ENCODE results near the gene PNPLA6.

The PNPLA6 gene

GRCh38 chr19:7521551-7522071, 13.9 kb upstream of the PNPLA6 start:
- TF ChIP-seq CTCF (IDR thresholded peaks at IDR 0.05; ENCODE audit: low read depth, low read length, missing control alignments), result no peak
- no peak overlapping the region for H3K4me3 ChIP-seq (ENCODE audit: low read depth, low read length)
- no peak for DNase-seq (ENCODE audit: low read depth)

DNA sequence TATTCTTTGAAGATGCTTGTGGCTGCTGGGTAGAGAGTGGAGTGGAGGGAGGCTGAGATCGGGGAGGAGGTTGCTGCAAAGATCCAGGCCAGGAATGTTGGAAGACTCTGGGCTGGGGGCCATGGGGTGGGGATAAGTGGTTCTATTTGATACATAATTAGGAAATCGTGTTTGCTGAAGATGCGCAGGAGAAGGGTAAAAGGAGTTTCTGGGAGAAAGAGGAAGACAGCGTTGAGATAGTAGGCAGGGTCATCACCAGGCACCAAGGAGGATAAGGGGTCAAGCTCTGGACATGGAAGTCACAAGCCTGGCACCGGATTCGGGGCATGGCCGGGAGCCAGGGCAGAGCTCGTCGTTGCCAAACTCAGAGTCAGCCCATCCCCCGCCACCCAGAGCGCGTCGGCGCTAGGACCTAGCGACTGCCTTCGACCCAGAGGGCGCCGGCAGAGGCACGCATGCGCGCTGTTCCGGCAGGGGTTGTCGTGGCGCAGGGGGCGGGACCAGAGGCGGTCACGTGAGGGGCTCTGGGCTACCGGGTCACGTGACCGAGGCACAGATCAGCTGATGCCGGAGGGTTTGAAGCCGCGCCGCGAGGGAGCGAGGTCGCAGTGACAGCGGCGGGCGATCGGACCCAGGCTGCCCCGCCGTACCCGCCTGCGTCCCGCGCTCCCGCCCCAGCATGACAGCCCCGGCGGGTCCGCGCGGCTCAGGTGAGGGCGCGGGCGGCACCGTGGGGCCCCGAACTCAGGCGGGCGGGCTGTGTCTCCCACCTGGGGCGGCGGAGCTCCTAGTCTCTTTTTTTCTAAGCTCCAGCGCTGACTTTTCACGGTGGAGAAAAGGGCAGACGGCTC, 13.2 kb upstream of the PNPLA6 start, which contains the start of gene MCOLN1:
Gene MCOLN1 (plus strand): TSS at position 553 of the 851 bp plus-strand sequence. CDS start 127 bp downstream, at position 680.
- H3K4me3 ChIP-seq (ENCODE audit: low read depth, low read length), result peak within 1 kb of the TSS; percentile 80
- no peak for TF ChIP-seq CTCF (IDR thresholded peaks at IDR 0.05; ENCODE audit: low read depth, low read length, missing control alignments)
- peak; percentile 86 for DNase-seq (ENCODE audit: low read depth)

GRCh38 chr19:7522923-7523667, 12.4 kb upstream of the PNPLA6 start:
- no peak for TF ChIP-seq CTCF (IDR thresholded peaks at IDR 0.05; ENCODE audit: low read depth, low read length, missing control alignments)
- peak overlapping the region; percentile 80 for H3K4me3 ChIP-seq (ENCODE audit: low read depth, low read length)
- no peak for DNase-seq (ENCODE audit: low read depth)

DNA sequence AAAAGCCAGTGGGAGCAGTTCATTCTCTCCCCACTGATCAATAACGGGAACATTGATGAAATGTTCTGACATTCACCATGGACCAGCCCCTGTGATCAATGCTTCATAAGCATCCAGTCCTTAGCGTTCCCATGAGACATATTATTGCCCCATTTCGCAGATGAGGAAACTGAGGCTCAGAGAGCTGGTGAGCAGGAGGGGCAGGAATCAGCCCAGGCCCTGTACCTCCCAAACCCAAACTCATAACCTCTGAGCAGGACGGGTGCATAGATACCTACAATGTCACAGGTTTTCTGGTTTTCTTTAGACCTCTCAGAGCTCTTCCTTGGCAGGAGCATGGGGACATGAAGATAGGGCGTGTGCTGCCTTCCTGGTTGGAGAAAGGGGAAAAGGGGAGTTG, 11.0 kb upstream of the PNPLA6 start:
- DNase-seq (ENCODE audit: low read depth), result no peak
- no peak overlapping the region for H3K4me3 ChIP-seq (ENCODE audit: low read depth, low read length)
- TF ChIP-seq CTCF (IDR thresholded peaks at IDR 0.05; ENCODE audit: low read depth, low read length, missing control alignments), result no peak

- TF ChIP-seq CTCF (IDR thresholded peaks at IDR 0.05; ENCODE audit: low read depth, low read length, missing control alignments), result no peak
- H3K4me3 ChIP-seq (ENCODE audit: low read depth, low read length), result no peak overlapping the region
- DNase-seq (ENCODE audit: low read depth), result no peak
Measured at GRCh38 chr19:7524992-7525739, 10.4 kb upstream of the PNPLA6 start.

GRCh38 chr19:7526059-7526929, 9.2 kb upstream of the PNPLA6 start:
- no peak for DNase-seq (ENCODE audit: low read depth)
- no peak for TF ChIP-seq CTCF (IDR thresholded peaks at IDR 0.05; ENCODE audit: low read depth, low read length, missing control alignments)
- no peak overlapping the region for H3K4me3 ChIP-seq (ENCODE audit: low read depth, low read length)

Measured in GM12864 (cell line).